Left lung (tissue), 10 donors: Measurements from ENCODE around the gene KL. TPM values are rescaled to one million over a fixed set of nuclear protein-coding genes. Genes with fewer than 3 reads are reported as not detected.

Experiments
- ATAC-seq: fragments of 200-7000 bp; cut with Tn5 transposase; one replicate; pipeline ENCODE4 v1.9.1; 2020; ENCODE audit warnings: moderate library complexity
- DNase-seq, 4 donors: peaks; one replicate each; pipeline ENCODE4 v3.0.0-alpha.2; 2013 to 2020
- H3K27ac ChIP-seq, 2 donors: fragments of 200-600 bp; sonication (generic) in 1 of 2; one replicate each; pipeline versions ENCODE4 v1.5.0 to v1.8.0; 2020 to 2021
- H3K27me3 ChIP-seq, 2 donors: fragments of 200-600 bp; sonication (generic) in 1 of 2; one replicate each; pipeline versions ENCODE4 v1.5.0 to v1.8.0; 2020 to 2021
- H3K36me3 ChIP-seq, 2 donors: fragments of 200-600 bp; sonication (generic) in 1 of 2; one replicate each; pipeline versions ENCODE4 v1.5.0 to v1.8.0; 2020 to 2021
- H3K4me1 ChIP-seq, 2 donors: fragments of 200-600 bp; one replicate each; pipeline ENCODE4 v1.8.0; 2021
- H3K4me3 ChIP-seq, 2 donors: fragments of 200-600 bp; sonication (generic) in 1 of 2; one replicate each; pipeline versions ENCODE4 v1.5.0 to v1.8.0; 2020 to 2021; ENCODE audit warnings: mild to moderate bottlenecking in 1 of 2
- H3K9me3 ChIP-seq, 2 donors: fragments of 200-600 bp; sonication (generic) in 1 of 2; one replicate each; pipeline versions ENCODE4 v1.5.0 to v1.8.0; 2020 to 2021
- CTCF ChIP-seq, 2 donors: fragments of 200-600 bp; sonication (generic) in 1 of 2; IDR thresholded peaks; one replicate each; pipeline versions ENCODE4 v1.5.0 to v1.8.0; 2021; ENCODE audit warnings: antibody characterized with exemption in 2 of 2
- intact Hi-C, 2 donors: fragments of 100-400 bp; cut with DNase I; formaldehyde crosslinking; loops; one replicate each; pipeline versions ENCODE4 v1.11.2 to v1.14.2; 2022
- polyA plus RNA-seq, 6 donors: library from polyadenylated mRNA; unstranded; fragments of 120-200 nt; gene quantifications; one replicate each; pipeline ENCODE4 v1.2.1, GENCODE V29; 2013; ENCODE audit not compliant: insufficient read length in 6 of 6
- total RNA-seq, 2 donors: library from RNA; stranded (reverse); fragmentation: NEBNext Ultra II Directional; extraction: Animal tissue kit (Norgen Biotek cat#: 25700); gene quantifications; one replicate each; pipeline ENCODE4 v1.2.1, GENCODE V29; 2021
- donor health status: DM: no; HTN: yes; CAD: no.
- donor health status: DM: no; HTN: no; CAD: no.

The KL gene
- total and polyA plus RNA-seq, 8 donors: 2.8 to 8.6 (median 8.0) TPM

GRCh38 chr13:33069365-33069764 lies 53.1 kb downstream of the KL start:
- H3K36me3 ChIP-seq: no peaks in the 10 kb centered on the region
- H3K27ac ChIP-seq: no peak overlapping the region
- DNase-seq: no peak
- no peaks in the 10 kb centered on the region for H3K27me3 ChIP-seq
- TF ChIP-seq CTCF (IDR thresholded peaks at IDR 0.05): peak; percentile 14 to 17
- no peaks in the 10 kb centered on the region for H3K4me1 ChIP-seq
- no peak for ATAC-seq
- intact Hi-C loops: no loop called here
- no peaks in the 10 kb centered on the region for H3K9me3 ChIP-seq
- no peak overlapping the region for H3K4me3 ChIP-seq

DNA sequence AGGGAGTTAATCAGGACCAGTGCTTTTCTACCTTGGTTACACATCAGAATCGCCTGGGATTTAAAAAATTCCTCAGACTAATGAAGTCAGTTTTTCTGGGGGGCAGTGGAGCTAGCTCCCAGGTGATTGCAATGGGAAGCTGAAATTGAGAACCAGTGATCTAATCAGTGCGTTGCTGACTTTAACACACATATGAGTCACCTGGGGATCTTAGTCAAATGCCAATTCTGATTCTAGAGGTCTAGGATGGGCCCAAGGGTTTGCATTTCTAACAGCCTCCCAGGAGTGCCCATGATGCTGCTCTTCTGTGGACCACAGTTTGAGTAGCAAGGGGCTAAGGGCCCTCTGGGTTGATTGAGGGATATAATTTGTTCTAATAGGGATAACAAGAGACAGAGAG lies 54.5 kb downstream of the KL start:
- no peak for DNase-seq
- ATAC-seq: no peak
- TF ChIP-seq CTCF (IDR thresholded peaks at IDR 0.05): no peak

GRCh38 chr13:33072282-33072681 lies 56.1 kb downstream of the KL start:
- Histone ChIP-seq H3K27me3 (no peaks in the 10 kb centered on the region), H3K4me1 (no peaks in the 10 kb centered on the region), H3K27ac (no peak overlapping the region), H3K9me3 (no peaks in the 10 kb centered on the region), H3K4me3 (no peak overlapping the region), H3K36me3 (no peaks in the 10 kb centered on the region)
- intact Hi-C loops: no loop called here
- DNase-seq (no peak), ATAC-seq (no peak)
- TF ChIP-seq CTCF (IDR thresholded peaks at IDR 0.05): no peak

More for the DNA sequence above, 54.5 kb downstream of the KL start:
- no peaks in the 10 kb centered on the region for H3K4me1 ChIP-seq
- no peak overlapping the region for H3K27ac ChIP-seq
- H3K9me3 ChIP-seq: no peaks in the 10 kb centered on the region
- intact Hi-C loops: no loop called here
- no peaks in the 10 kb centered on the region for H3K27me3 ChIP-seq
- H3K4me3 ChIP-seq: no peak overlapping the region
- H3K36me3 ChIP-seq: no peaks in the 10 kb centered on the region

DNA sequence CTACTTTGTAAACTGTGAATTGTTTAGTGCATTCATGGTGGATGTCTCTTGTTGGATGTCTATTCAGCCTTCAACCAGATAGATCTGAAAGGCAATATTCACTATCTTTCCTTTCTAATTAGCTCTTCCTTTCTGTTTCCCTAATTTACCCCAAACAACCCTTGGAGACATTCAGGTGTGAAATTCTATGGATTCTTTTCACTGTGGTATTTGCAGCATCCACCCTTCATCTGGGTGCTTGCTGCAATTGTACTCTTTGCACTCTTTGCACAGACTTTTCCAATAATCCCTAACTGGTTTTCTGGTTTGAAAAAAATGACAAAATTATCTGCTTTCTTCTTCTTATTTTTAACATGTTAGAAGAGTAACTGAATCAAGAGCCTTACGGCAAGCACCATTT lies 56.5 kb downstream of the KL start:
- TF ChIP-seq CTCF (IDR thresholded peaks at IDR 0.05): no peak
- no peak for ATAC-seq
- Histone ChIP-seq H3K36me3 (no peaks in the 10 kb centered on the region), H3K4me1 (no peaks in the 10 kb centered on the region), H3K4me3 (no peak overlapping the region), H3K27ac (no peak overlapping the region), H3K27me3 (no peaks in the 10 kb centered on the region), H3K9me3 (no peaks in the 10 kb centered on the region)
- intact Hi-C loops: no loop called here
- no peak for DNase-seq

DNA sequence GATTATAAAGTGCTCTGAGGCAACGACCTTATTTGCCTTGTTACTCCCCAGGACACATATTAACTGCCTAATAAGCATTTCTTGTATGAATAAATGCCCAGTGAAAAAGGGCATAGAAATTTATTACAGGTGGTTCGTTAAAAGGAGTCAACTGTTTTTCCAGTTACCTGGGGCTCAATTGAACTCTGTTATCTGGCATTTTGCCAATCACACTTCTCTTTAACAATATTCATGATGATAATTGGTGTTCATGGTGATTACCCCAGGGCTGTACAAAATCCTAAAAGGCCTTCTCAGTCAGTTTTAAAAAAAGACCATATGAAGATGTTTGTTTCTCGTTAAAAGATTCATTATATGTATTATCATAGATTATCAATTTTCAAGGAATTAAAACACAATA lies 57.1 kb downstream of the KL start:
- no peak for TF ChIP-seq CTCF (IDR thresholded peaks at IDR 0.05)
- H3K27me3 ChIP-seq: no peaks in the 10 kb centered on the region
- no peak overlapping the region for H3K27ac ChIP-seq
- ATAC-seq (no peak), DNase-seq (no peak)
- H3K4me3 ChIP-seq: no peak overlapping the region
- intact Hi-C loops: no loop called here
- no peaks in the 10 kb centered on the region for H3K9me3 ChIP-seq
- no peaks in the 10 kb centered on the region for H3K36me3 ChIP-seq
- H3K4me1 ChIP-seq: no peaks in the 10 kb centered on the region
